Aortic smooth muscle cell (primary cell): Measurements from ENCODE around the gene CLEC6A. TPM values are rescaled to one million over a fixed set of nuclear protein-coding genes. Genes with fewer than 3 reads are reported as not detected.

ENCODE experiments used
- total RNA-seq: library from RNA; depleted of rRNA; stranded (reverse); fragments of >200 nt; gene quantifications from 2 replicates; pipeline ENCODE4 v1.2.3, GENCODE V29; 2014

CLEC6A gene
- total RNA-seq: not detected in 2 replicates

DNA sequence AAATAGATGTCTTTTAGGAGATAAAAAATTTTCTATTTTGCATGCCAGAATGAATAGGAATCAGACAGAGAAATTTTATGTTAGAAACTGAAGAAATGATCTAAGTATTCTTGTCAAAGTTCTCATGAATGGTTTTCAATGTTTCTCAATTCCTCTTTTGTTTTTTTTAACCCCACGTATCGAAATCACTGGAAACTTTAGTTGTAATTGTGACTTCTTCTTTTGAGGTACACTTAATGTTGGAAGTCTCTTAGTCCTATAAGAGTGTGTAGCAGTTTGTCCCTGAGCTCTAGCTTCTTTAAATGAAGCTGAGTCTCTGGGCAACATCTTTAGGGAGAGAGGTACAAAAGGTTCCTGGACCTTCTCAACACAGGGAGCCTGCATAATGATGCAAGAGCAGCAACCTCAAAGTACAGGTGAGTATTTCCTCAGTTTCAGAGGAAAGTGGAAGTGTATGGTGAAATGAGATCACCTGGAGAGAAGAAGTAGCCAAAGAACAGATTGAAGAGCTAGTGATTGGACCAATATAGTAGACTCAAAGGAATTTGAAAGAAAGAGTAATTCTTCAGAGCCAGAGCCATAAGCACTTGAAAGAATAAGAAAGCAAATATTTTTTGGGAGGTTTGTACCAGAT, at the start of gene CLEC6A:
CLEC6A (plus strand) TSS at position 236 of the 634 bp plus-strand sequence; CDS start at position 386, 150 bp downstream.

GRCh38 chr12:8513256-8513655, 57.5 kb downstream of the CLEC6A start, which contains the start of gene CLEC4D:
Gene CLEC4D, plus strand, starts transcription at chr12:8513503. Its CDS starts 230 bp downstream, at chr12:8513733.

Other genes starting within 250 kb of the CLEC6A start
- 0.06 TPM in 1 of 2 replicates, not detected in the other for gene FAM90A1, start 228.3 kb upstream of the CLEC6A start, total RNA-seq
- gene CLEC4D, start 57.5 kb downstream of the CLEC6A start, total RNA-seq: not detected in 2 replicates
- not detected in 2 replicates for gene CLEC4E, start 84.9 kb downstream of the CLEC6A start, total RNA-seq
- not detected in 2 replicates for gene AICDA, start 156.9 kb downstream of the CLEC6A start, total RNA-seq
- gene MFAP5, start 206.9 kb downstream of the CLEC6A start, total RNA-seq: 2.8 and 8.5 TPM in 2 replicates
- 29.6 and 42.2 TPM in 2 replicates for gene RIMKLB, start 242.0 kb downstream of the CLEC6A start, total RNA-seq